ENCODE data around the gene GPSM1. TPM values are rescaled to one million over a fixed set of nuclear protein-coding genes. Genes with fewer than 3 reads are reported as not detected.

Gene GPSM1
- total and polyA plus RNA-seq, 4 donors, result 0.11 to 2.9 (median 1.6) TPM

GRCh38 chr9:136303066-136303824, 24.1 kb upstream of the GPSM1 start:
- no peak overlapping the region for H3K9ac ChIP-seq (ENCODE audit: low read depth in 1 of 2, low read length in 2 of 2)
- TF ChIP-seq RAD21 (IDR thresholded peaks at IDR 0.05) (no peak), SP1 (IDR thresholded peaks at IDR 0.05) (no peak), ZBTB33 (IDR thresholded peaks at IDR 0.05) (no peak), TAF1 (conservative IDR thresholded peaks at IDR 0.05) (no peak), FOXA1 (IDR thresholded peaks at IDR 0.05) (no peak), CTCF (IDR thresholded peaks at IDR 0.05; ENCODE audit: low read depth, low read length, missing input control) (no peak), REST (IDR thresholded peaks at IDR 0.05) (no peak), ATF3 (IDR thresholded peaks at IDR 0.05) (no peak), RXRA (IDR thresholded peaks at IDR 0.05) (no peak), NR2F2 (IDR thresholded peaks at IDR 0.05) (no peak), JUND (IDR thresholded peaks at IDR 0.05) (no peak), GABPA (IDR thresholded peaks at IDR 0.05 in 1 of 2, conservative IDR thresholded peaks at IDR 0.05 in 1 of 2) (no peak), MAX (IDR thresholded peaks at IDR 0.05) (no peak), HNF4G (IDR thresholded peaks at IDR 0.05) (no peak), HNF4A (conservative IDR thresholded peaks at IDR 0.05) (no peak), FOXA2 (IDR thresholded peaks at IDR 0.05) (no peak), YY1 (IDR thresholded peaks at IDR 0.05) (no peak), EGR1 (IDR thresholded peaks at IDR 0.05; ENCODE audit: low read depth in 2 of 2) (no peak)
- H3K4me1 ChIP-seq (ENCODE audit: control insufficient read depth in 4 of 4, insufficient read depth in 4 of 4, low read length in 3 of 4), result no peaks in the 10 kb centered on the region
- no peaks in the 10 kb centered on the region for H3K9me3 ChIP-seq (ENCODE audit: control insufficient read depth in 4 of 4, low read length in 3 of 4)
- H3K36me3 ChIP-seq (ENCODE audit: control insufficient read depth in 4 of 4, insufficient read depth in 3 of 4, low read depth in 1 of 4, low read length in 3 of 4), result no peaks in the 10 kb centered on the region
- H3K27ac ChIP-seq (ENCODE audit: low read depth in 1 of 2, low read length in 2 of 2), result no peak overlapping the region
- DNase-seq (ENCODE audit: low spot score), result no peak
- H3K27me3 ChIP-seq (ENCODE audit: control insufficient read depth in 4 of 4, insufficient read depth in 4 of 4, low read length in 3 of 4), result no peaks in the 10 kb centered on the region
- H3K4me3 ChIP-seq (ENCODE audit: low read depth in 1 of 3, low read length in 3 of 3), result no peak overlapping the region
- 85% methylated on average over 34 of the region's 34 CpGs for WGBS

Data from liver (tissue), 9 donors.